Mesendoderm (in vitro differentiated cells): ENCODE data around the gene SESN1.

Source experiments
- DNase-seq: peaks from one replicate; pipeline ENCODE4 v3.0.0; 2013
- H2AK5ac ChIP-seq: 2 replicates; pipeline ENCODE4 v1.6.1; 2013; ENCODE audit warnings: low read length, inconsistent platforms
- H2BK120ac ChIP-seq: 2 replicates; pipeline ENCODE4 v1.6.1; 2013; ENCODE audit warnings: low read depth, mild to moderate bottlenecking, low read length, moderate library complexity, mixed read lengths
- H2BK15ac ChIP-seq: replicated peaks from 2 replicates; pipeline ENCODE4 v1.6.1; 2013; ENCODE audit warnings: low read depth, mild to moderate bottlenecking, moderate library complexity
- H2BK5ac ChIP-seq: 2 replicates; pipeline ENCODE4 v1.6.1; 2013; ENCODE audit warnings: low read length, inconsistent platforms
- H3K18ac ChIP-seq: 2 replicates; pipeline ENCODE4 v1.6.1; 2013; ENCODE audit warnings: mild to moderate bottlenecking, low read length, mixed read lengths
- H3K23ac ChIP-seq: one replicate; pipeline ENCODE4 v1.6.1; 2013; ENCODE audit warnings: low read length
- H3K27ac ChIP-seq: 2 replicates; pipeline ENCODE4 v1.5.1; 2013; ENCODE audit warnings: low read depth, mild to moderate bottlenecking, inconsistent platforms, low read length, moderate library complexity
- H3K27me3 ChIP-seq: 2 replicates; pipeline ENCODE4 v1.6.1; 2013; ENCODE audit warnings: low read length, control low read depth, mild to moderate bottlenecking, inconsistent platforms; ENCODE audit not compliant: insufficient read depth, poor library complexity
- H3K36me3 ChIP-seq: 2 replicates; pipeline ENCODE4 v1.6.1; 2013; ENCODE audit warnings: low read length, inconsistent platforms; ENCODE audit not compliant: control insufficient read depth, insufficient read depth
- H3K4ac ChIP-seq: one replicate; pipeline ENCODE4 v1.6.1; 2013; ENCODE audit warnings: low read depth, mild to moderate bottlenecking, low read length, moderate library complexity
- H3K4me1 ChIP-seq: 2 replicates; pipeline ENCODE4 v1.6.1; 2013; ENCODE audit warnings: low read depth, low read length, inconsistent platforms; ENCODE audit not compliant: control insufficient read depth
- H3K4me2 ChIP-seq: 2 replicates; pipeline ENCODE4 v1.6.1; 2013; ENCODE audit warnings: low read length
- H3K4me3 ChIP-seq: 2 replicates; pipeline ENCODE4 v1.5.1; 2013; ENCODE audit warnings: mild to moderate bottlenecking, low read length
- H3K56ac ChIP-seq: one replicate; pipeline ENCODE4 v1.6.1; 2013; ENCODE audit warnings: low read length
- H3K79me1 ChIP-seq: 2 replicates; pipeline ENCODE4 v1.6.1; 2013; ENCODE audit warnings: low read length, inconsistent platforms
- H3K79me2 ChIP-seq: 2 replicates; pipeline ENCODE4 v1.6.1; 2013; ENCODE audit warnings: mild to moderate bottlenecking, low read length; ENCODE audit not compliant: control insufficient read depth, insufficient read depth
- H3K9ac ChIP-seq: 2 replicates; pipeline ENCODE4 v1.6.1; 2013; ENCODE audit warnings: low read length, inconsistent platforms
- H4K5ac ChIP-seq: one replicate; pipeline ENCODE4 v1.6.1; 2013; ENCODE audit warnings: low read length
- H4K8ac ChIP-seq: one replicate; pipeline ENCODE4 v1.6.1; 2013; ENCODE audit warnings: low read depth, mild to moderate bottlenecking, control low read depth, low read length, moderate library complexity
- WGBS: extraction: QIAGEN DNeasy Blood & Tissue Kit; methylation state at CpG from one replicate; pipeline ENCODE4 v1.1.7; 2013; ENCODE audit warnings: low lambda C conversion rate, missing lambda C conversion rate; ENCODE audit not compliant: insufficient coverage; ENCODE audit errors: extremely low coverage; 5-methylcytosine and 5-hydroxymethylcytosine counted together

Gene SESN1

DNA sequence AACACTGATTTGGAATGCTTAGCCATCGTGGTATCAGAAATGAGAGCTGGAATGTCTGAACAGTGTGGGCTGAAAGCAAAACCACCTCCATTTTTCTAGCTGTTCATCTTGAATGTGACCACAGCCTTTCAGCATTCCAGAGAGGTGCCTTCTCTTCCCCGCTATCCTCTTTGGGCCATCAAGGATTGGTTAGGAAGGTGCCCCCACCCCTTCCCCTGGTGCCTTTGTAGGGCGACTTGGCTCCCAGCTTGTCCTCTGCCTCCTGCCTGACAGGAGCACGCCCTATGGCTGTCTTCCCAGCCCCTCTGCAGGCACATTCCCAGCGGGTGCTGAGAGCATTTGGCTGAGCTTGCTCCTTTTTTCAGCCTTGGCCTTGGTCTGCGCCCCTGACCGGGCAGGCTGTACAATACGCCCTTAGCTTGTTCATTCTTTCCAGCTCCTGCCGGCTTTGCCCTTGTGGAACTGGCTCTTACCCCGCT is 148.9 kb downstream of the SESN1 start:
- Histone ChIP-seq H2BK5ac (no peak overlapping the region), H3K27ac (no peak overlapping the region), H2AK5ac (no peak overlapping the region), H3K79me2 (no peaks in the 10 kb centered on the region), H2BK15ac (no peak overlapping the region), H3K23ac (no peak overlapping the region), H3K4me2 (no peak overlapping the region), H2BK120ac (no peak overlapping the region), H3K36me3 (no peaks in the 10 kb centered on the region), H3K4ac (no peak overlapping the region), H3K56ac (no peak overlapping the region), H3K4me3 (no peak overlapping the region), H4K5ac (no peak overlapping the region), H3K27me3 (no peaks in the 10 kb centered on the region), H3K79me1 (no peaks in the 10 kb centered on the region), H4K8ac (no peak overlapping the region), H3K18ac (no peak overlapping the region), H3K9ac (no peak overlapping the region), H3K4me1 (no peaks in the 10 kb centered on the region)
- no peak for DNase-seq
- WGBS: no CpG with 5 or more reads among the region's 10 CpGs

GRCh38 chr6:108944707-108945680 is 149.7 kb downstream of the SESN1 start:
- no peak overlapping the region for H3K27ac ChIP-seq
- no peak overlapping the region for H3K4ac ChIP-seq
- no peaks in the 10 kb centered on the region for H3K79me2 ChIP-seq
- H2BK120ac ChIP-seq: no peak overlapping the region
- no peak overlapping the region for H4K5ac ChIP-seq
- H3K27me3 ChIP-seq: no peaks in the 10 kb centered on the region
- no peak overlapping the region for H2BK5ac ChIP-seq
- H3K4me1 ChIP-seq: no peaks in the 10 kb centered on the region
- H3K23ac ChIP-seq: no peak overlapping the region
- H3K4me2 ChIP-seq: no peak overlapping the region
- H3K36me3 ChIP-seq: no peaks in the 10 kb centered on the region
- no peak overlapping the region for H3K9ac ChIP-seq
- no peaks in the 10 kb centered on the region for H3K79me1 ChIP-seq
- H2BK15ac ChIP-seq: no peak overlapping the region
- H2AK5ac ChIP-seq: no peak overlapping the region
- no peak overlapping the region for H3K4me3 ChIP-seq
- DNase-seq: no peak
- no peak overlapping the region for H3K18ac ChIP-seq
- no CpG with 5 or more reads among the region's 12 CpGs for WGBS
- no peak overlapping the region for H4K8ac ChIP-seq
- no peak overlapping the region for H3K56ac ChIP-seq

DNA sequence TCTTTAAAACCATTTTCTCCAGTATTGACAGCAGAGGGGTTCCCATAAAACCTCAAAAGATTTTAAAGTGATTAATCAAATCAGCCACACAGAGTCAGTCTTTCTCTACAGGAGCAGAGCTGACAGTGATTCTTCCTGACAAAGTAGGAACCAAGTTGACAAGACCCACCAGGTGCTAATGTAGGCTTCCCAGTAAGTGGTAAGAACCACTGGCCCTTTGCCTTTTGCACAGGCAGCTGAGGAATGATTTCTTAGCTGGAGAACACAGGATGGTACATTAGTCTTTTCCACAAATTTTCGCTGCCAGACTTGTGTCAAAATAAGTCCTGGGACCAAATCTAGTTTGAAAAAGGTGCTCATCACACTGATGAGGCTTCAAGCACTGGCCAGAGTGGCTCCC is 150.6 kb downstream of the SESN1 start:
- Histone ChIP-seq H3K23ac (no peak overlapping the region), H3K4ac (no peak overlapping the region), H3K79me1 (no peaks in the 10 kb centered on the region), H3K27ac (no peak overlapping the region), H3K4me1 (no peaks in the 10 kb centered on the region), H2BK120ac (no peak overlapping the region), H4K8ac (no peak overlapping the region), H2BK15ac (no peak overlapping the region), H3K4me3 (no peak overlapping the region), H3K18ac (no peak overlapping the region), H3K79me2 (no peaks in the 10 kb centered on the region), H3K36me3 (no peaks in the 10 kb centered on the region), H4K5ac (no peak overlapping the region), H3K9ac (no peak overlapping the region), H2BK5ac (no peak overlapping the region), H2AK5ac (no peak overlapping the region), H3K27me3 (no peaks in the 10 kb centered on the region), H3K4me2 (no peak overlapping the region), H3K56ac (no peak overlapping the region)
- WGBS: no CpG with 5 or more reads among the region's 1 CpG
- DNase-seq: no peak

DNA sequence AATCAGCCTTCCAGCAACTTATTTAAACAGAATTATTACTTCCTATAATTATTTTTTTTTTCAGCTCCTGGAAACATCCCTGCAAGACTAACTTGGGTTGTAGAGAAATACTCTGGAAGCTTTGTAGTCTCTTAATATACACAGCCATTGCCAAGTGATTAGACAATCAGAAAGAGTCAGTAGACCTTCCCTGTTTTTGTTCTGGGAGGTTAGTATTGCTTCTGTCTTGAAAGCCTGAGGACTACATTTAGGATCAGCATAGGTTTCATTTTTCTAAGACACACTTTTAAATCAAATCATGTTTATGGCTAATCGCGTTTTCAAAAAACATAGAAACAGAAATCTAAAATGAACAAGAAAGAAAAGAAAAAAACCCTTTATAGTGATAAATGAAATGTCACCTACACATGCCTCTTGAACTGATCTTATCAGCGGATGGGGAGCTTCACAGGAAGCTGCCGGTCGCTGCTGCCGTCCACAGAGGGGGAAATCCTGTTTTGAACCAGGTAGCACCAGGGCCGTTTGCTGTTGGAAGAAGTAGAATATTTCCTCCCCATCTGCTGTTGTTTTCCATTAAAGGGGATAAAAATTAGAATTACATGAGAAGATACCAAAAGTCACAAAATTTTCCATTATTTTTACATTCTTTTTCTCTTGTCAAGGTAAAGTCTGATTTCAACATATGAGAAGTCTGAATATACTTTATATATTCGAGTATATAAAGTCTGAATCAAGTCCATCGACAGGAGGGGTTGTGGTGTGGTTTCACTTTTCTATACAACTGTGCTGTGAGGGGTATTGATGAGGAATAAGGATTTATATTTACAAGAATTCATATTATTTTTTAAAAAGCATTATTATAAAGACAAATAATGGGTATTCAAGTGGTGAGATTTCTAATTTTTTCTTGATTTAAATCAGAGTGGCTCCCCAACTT is 151.8 kb downstream of the SESN1 start:
- H2BK120ac ChIP-seq: no peak overlapping the region
- H3K36me3 ChIP-seq: no peaks in the 10 kb centered on the region
- no peaks in the 10 kb centered on the region for H3K79me1 ChIP-seq
- H3K9ac ChIP-seq: no peak overlapping the region
- no peak overlapping the region for H2BK5ac ChIP-seq
- H4K5ac ChIP-seq: no peak overlapping the region
- no peak overlapping the region for H3K23ac ChIP-seq
- H3K27me3 ChIP-seq: no peaks in the 10 kb centered on the region
- H3K4ac ChIP-seq: no peak overlapping the region
- DNase-seq: peak; percentile 42
- no peak overlapping the region for H2BK15ac ChIP-seq
- no peaks in the 10 kb centered on the region for H3K79me2 ChIP-seq
- H3K27ac ChIP-seq: no peak overlapping the region
- H4K8ac ChIP-seq: no peak overlapping the region
- no peaks in the 10 kb centered on the region for H3K4me1 ChIP-seq
- no peak overlapping the region for H2AK5ac ChIP-seq
- H3K4me2 ChIP-seq: no peak overlapping the region
- no peak overlapping the region for H3K4me3 ChIP-seq
- WGBS: no CpG with 5 or more reads among the region's 9 CpGs
- H3K56ac ChIP-seq: no peak overlapping the region
- H3K18ac ChIP-seq: no peak overlapping the region

DNA sequence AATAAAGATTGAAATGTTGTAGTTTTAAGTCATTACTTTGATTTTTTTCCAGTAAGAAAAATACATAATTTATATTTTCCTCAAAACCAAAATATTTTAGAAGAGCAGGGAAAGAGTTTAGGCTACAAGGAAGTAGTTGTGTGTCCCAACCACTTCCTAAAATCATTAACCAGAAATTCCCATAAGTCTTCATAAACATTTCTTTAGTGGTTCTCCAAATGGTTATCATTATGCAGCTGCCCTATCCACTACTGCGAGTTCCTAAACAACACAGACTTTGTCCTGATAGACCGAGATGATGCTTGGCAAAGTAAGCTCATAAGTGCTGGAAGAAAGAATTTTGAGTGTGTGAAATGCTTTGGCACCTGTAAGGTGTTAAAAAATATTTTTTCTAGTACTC is 152.8 kb downstream of the SESN1 start:
- H4K8ac ChIP-seq: no peak overlapping the region
- H3K4me2 ChIP-seq: no peak overlapping the region
- no peaks in the 10 kb centered on the region for H3K36me3 ChIP-seq
- no peak overlapping the region for H2BK15ac ChIP-seq
- no peak overlapping the region for H2BK120ac ChIP-seq
- no peak overlapping the region for H3K56ac ChIP-seq
- H3K9ac ChIP-seq: no peak overlapping the region
- H3K4me1 ChIP-seq: no peaks in the 10 kb centered on the region
- H3K27me3 ChIP-seq: no peaks in the 10 kb centered on the region
- H3K23ac ChIP-seq: no peak overlapping the region
- no peaks in the 10 kb centered on the region for H3K79me2 ChIP-seq
- no peak overlapping the region for H3K4ac ChIP-seq
- DNase-seq: no peak
- H3K18ac ChIP-seq: no peak overlapping the region
- no CpG with 5 or more reads among the region's 2 CpGs for WGBS
- no peak overlapping the region for H2AK5ac ChIP-seq
- H4K5ac ChIP-seq: no peak overlapping the region
- no peak overlapping the region for H3K27ac ChIP-seq
- H3K4me3 ChIP-seq: no peak overlapping the region
- no peaks in the 10 kb centered on the region for H3K79me1 ChIP-seq
- H2BK5ac ChIP-seq: no peak overlapping the region
